ENCODE measurements around the gene RNF224. TPM values are rescaled to one million over a fixed set of nuclear protein-coding genes. Genes with fewer than 3 reads are reported as not detected.

The RNF224 gene
- total RNA-seq, 1 experiment from 2014 or later: 0.27 TPM

- Histone ChIP-seq H3K9me3 (no peaks in the 10 kb centered on the region), H3K36me3 (ENCODE audit: control insufficient read depth, insufficient read depth, low read length) (peaks cover 2% of the 10 kb centered on the region), H3K4me1 (peaks cover 14% of the 10 kb centered on the region), H3K27me3 (replicated peaks; ENCODE audit: control insufficient read depth, insufficient read depth, low read length) (no peaks in the 10 kb centered on the region), H3K4me3 (ENCODE audit: low read depth, low read length) (no peak overlapping the region)
- ChIA-PET POLR2A (no interaction called here), CTCF (no interaction called here)
- intact Hi-C loops (cut with micrococcal nuclease; ENCODE audit: unreplicated experiment): no loop called here
- H3K4me1 Mint-ChIP-seq (ENCODE audit: low read depth, unreplicated experiment): peaks cover 13% of the 10 kb centered on the region
- no peak for DNase-seq
- no peak overlapping the region for H3K27ac Mint-ChIP-seq (ENCODE audit: unreplicated experiment)
- H3K4me3 Mint-ChIP-seq (ENCODE audit: unreplicated experiment): no peak overlapping the region
- TF ChIP-seq CTCF (IDR thresholded peaks at IDR 0.05; ENCODE audit: insufficient read depth in 1 of 2, low read depth in 1 of 2, low read length in 1 of 2, severe bottlenecking in 1 of 2, unreplicated experiment in 1 of 2): no peak
- peaks cover 43% of the 10 kb centered on the region for H3K36me3 Mint-ChIP-seq (ENCODE audit: insufficient read depth, unreplicated experiment)
- no peaks in the 10 kb centered on the region for H3K9me3 Mint-ChIP-seq (ENCODE audit: unreplicated experiment)
- BruUV-seq (replicated peaks): no TSS peak
- H3K27me3 Mint-ChIP-seq (ENCODE audit: insufficient read depth, unreplicated experiment): no peaks in the 10 kb centered on the region
Observed at GRCh38 chr9:137184881-137185660, 42.2 kb upstream of the RNF224 start.

- no peak for DNase-seq
- peaks cover 16% of the 10 kb centered on the region for H3K4me1 ChIP-seq
- H3K36me3 ChIP-seq (ENCODE audit: control insufficient read depth, insufficient read depth, low read length): peaks cover 2% of the 10 kb centered on the region
- no peaks in the 10 kb centered on the region for H3K9me3 Mint-ChIP-seq (ENCODE audit: unreplicated experiment)
- CTCF ChIA-PET: no interaction called here
- H3K4me3 Mint-ChIP-seq (ENCODE audit: unreplicated experiment): no peak overlapping the region
- intact Hi-C loops (cut with micrococcal nuclease; ENCODE audit: unreplicated experiment): no loop called here
- H3K4me3 ChIP-seq (ENCODE audit: low read depth, low read length): no peak overlapping the region
- H3K27me3 ChIP-seq (replicated peaks; ENCODE audit: control insufficient read depth, insufficient read depth, low read length): no peaks in the 10 kb centered on the region
- POLR2A ChIA-PET: no interaction called here
- no peak overlapping the region for H3K27ac Mint-ChIP-seq (ENCODE audit: unreplicated experiment)
- peaks cover 51% of the 10 kb centered on the region for H3K36me3 Mint-ChIP-seq (ENCODE audit: insufficient read depth, unreplicated experiment)
- H3K4me1 Mint-ChIP-seq (ENCODE audit: low read depth, unreplicated experiment): peaks cover 19% of the 10 kb centered on the region
- H3K9me3 ChIP-seq: no peaks in the 10 kb centered on the region
- no TSS peak for BruUV-seq (replicated peaks)
- no peaks in the 10 kb centered on the region for H3K27me3 Mint-ChIP-seq (ENCODE audit: insufficient read depth, unreplicated experiment)
- no peak for TF ChIP-seq CTCF (IDR thresholded peaks at IDR 0.05; ENCODE audit: insufficient read depth in 1 of 2, low read depth in 1 of 2, low read length in 1 of 2, severe bottlenecking in 1 of 2, unreplicated experiment in 1 of 2)
Observed at GRCh38 chr9:137185921-137186320, 41.4 kb upstream of the RNF224 start.

GRCh38 chr9:137186385-137186784 lies 40.9 kb upstream of the RNF224 start:
- ChIA-PET POLR2A (no interaction called here), CTCF (no interaction called here)
- Histone ChIP-seq H3K4me1 (peaks cover 16% of the 10 kb centered on the region), H3K36me3 (ENCODE audit: control insufficient read depth, insufficient read depth, low read length) (peaks cover 5% of the 10 kb centered on the region), H3K4me3 (ENCODE audit: low read depth, low read length) (no peak overlapping the region), H3K9me3 (no peaks in the 10 kb centered on the region), H3K27me3 (replicated peaks; ENCODE audit: control insufficient read depth, insufficient read depth, low read length) (no peaks in the 10 kb centered on the region)
- Mint-ChIP-seq H3K4me3 (ENCODE audit: unreplicated experiment) (peak overlapping the region; percentile 98), H3K27ac (ENCODE audit: unreplicated experiment) (no peak overlapping the region), H3K4me1 (ENCODE audit: low read depth, unreplicated experiment) (peaks cover 20% of the 10 kb centered on the region), H3K27me3 (ENCODE audit: insufficient read depth, unreplicated experiment) (no peaks in the 10 kb centered on the region), H3K36me3 (ENCODE audit: insufficient read depth, unreplicated experiment) (peaks cover 56% of the 10 kb centered on the region), H3K9me3 (ENCODE audit: unreplicated experiment) (no peaks in the 10 kb centered on the region)
- intact Hi-C loops (cut with micrococcal nuclease; ENCODE audit: unreplicated experiment): no loop called here
- no TSS peak for BruUV-seq (replicated peaks)
- no peak for DNase-seq
- TF ChIP-seq CTCF (IDR thresholded peaks at IDR 0.05; ENCODE audit: insufficient read depth in 1 of 2, low read depth in 1 of 2, low read length in 1 of 2, severe bottlenecking in 1 of 2, unreplicated experiment in 1 of 2): no peak

Measured in Caco-2 (cell line).